Measurements from ENCODE around the gene STS. TPM values are rescaled to one million over a fixed set of nuclear protein-coding genes. Genes with fewer than 3 reads are reported as not detected.

Gene STS
- total RNA-seq, 1 experiment from 2014 or later, result 0.54 TPM

GRCh38 chrX:7109838-7110793 lies 37.4 kb upstream of the STS start:
- H3K9me3 ChIP-seq (ENCODE audit: control insufficient read depth in 1 of 2, insufficient read depth in 1 of 2, low read depth in 1 of 2, low read length in 2 of 2), result no peaks in the 10 kb centered on the region
- H3K4me1 ChIP-seq (ENCODE audit: control insufficient read depth in 1 of 2, insufficient read depth in 2 of 2, low read length in 2 of 2), result peaks cover 0 to 5% of the 10 kb centered on the region in 2 experiments; a peak in 1 of 4 replicates
- H3K9me2 ChIP-seq (ENCODE audit: insufficient read depth), result no peaks in the 10 kb centered on the region
- ChIA-PET CTCF (no interaction called here), RAD21 (ENCODE audit: low non-redundant PET in 1 of 2, low total read pairs in 2 of 2, uncharacterized antibody in 2 of 2, unreplicated experiment in 2 of 2) (no interaction called here), POLR2A (no interaction called here)
- no peak overlapping the region for H3K9ac ChIP-seq (ENCODE audit: low read length)
- H4K20me1 ChIP-seq (ENCODE audit: insufficient read depth), result no peaks in the 10 kb centered on the region
- intact Hi-C loops (cut with micrococcal nuclease), result no loop called here
- no peak overlapping the region for H3K27ac ChIP-seq (ENCODE audit: low read depth, low read length)
- TF ChIP-seq RAD21 (IDR thresholded peaks at IDR 0.05; ENCODE audit: low read depth) (no peak), ZBTB33 (IDR thresholded peaks at IDR 0.05; ENCODE audit: extremely low read depth, insufficient replicate concordance, low read length) (no peak)
- ATAC-seq, result no peak
- H3K79me2 ChIP-seq (ENCODE audit: insufficient read depth, low read length), result peaks cover 2% of the 10 kb centered on the region; the same call in 1 of the 2 replicates
- no peaks in the 10 kb centered on the region for H3K27me3 ChIP-seq (ENCODE audit: insufficient read depth, low read length)
- no TSS peak for BruUV-seq (replicated peaks)
- DNase-seq (ENCODE audit: low read depth, low spot score), result no peak
- no peak overlapping the region for H3K4me3 ChIP-seq (replicated peaks in 1 of 2; ENCODE audit: low read depth in 1 of 2, low read length in 2 of 2)
- no peak overlapping the region for H2AFZ ChIP-seq (ENCODE audit: low read depth, low read length, poor library complexity, severe bottlenecking)
- H3K36me3 ChIP-seq (ENCODE audit: control insufficient read depth in 1 of 2, insufficient read depth in 2 of 2, low read length in 2 of 2), result no peaks in the 10 kb centered on the region
- no peak overlapping the region for H3K4me2 ChIP-seq (ENCODE audit: low read length)

GRCh38 chrX:7110821-7111276 lies 36.7 kb upstream of the STS start:
- H3K36me3 ChIP-seq (ENCODE audit: control insufficient read depth in 1 of 2, insufficient read depth in 2 of 2, low read length in 2 of 2), result no peaks in the 10 kb centered on the region

More at GRCh38 chrX:7110821-7111276, 36.7 kb upstream of the STS start:
- ATAC-seq, result no peak
- Histone ChIP-seq H3K9me3 (ENCODE audit: control insufficient read depth in 1 of 2, insufficient read depth in 1 of 2, low read depth in 1 of 2, low read length in 2 of 2) (no peaks in the 10 kb centered on the region), H2AFZ (ENCODE audit: low read depth, low read length, poor library complexity, severe bottlenecking) (no peak overlapping the region), H4K20me1 (ENCODE audit: insufficient read depth) (no peaks in the 10 kb centered on the region), H3K79me2 (ENCODE audit: insufficient read depth, low read length) (peaks cover 4% of the 10 kb centered on the region; the same call in 1 of the 2 replicates), H3K9ac (ENCODE audit: low read length) (no peak overlapping the region), H3K4me3 (replicated peaks in 1 of 2; ENCODE audit: low read depth in 1 of 2, low read length in 2 of 2) (no peak overlapping the region), H3K4me2 (ENCODE audit: low read length) (no peak overlapping the region), H3K27ac (ENCODE audit: low read depth, low read length) (no peak overlapping the region), H3K4me1 (ENCODE audit: control insufficient read depth in 1 of 2, insufficient read depth in 2 of 2, low read length in 2 of 2) (peaks cover 0 to 5% of the 10 kb centered on the region in 2 experiments; a peak in 1 of 4 replicates), H3K27me3 (ENCODE audit: insufficient read depth, low read length) (no peaks in the 10 kb centered on the region), H3K9me2 (ENCODE audit: insufficient read depth) (no peaks in the 10 kb centered on the region)
- CTCF ChIA-PET, result no interaction called here
- RAD21 ChIA-PET (ENCODE audit: low non-redundant PET in 1 of 2, low total read pairs in 2 of 2, uncharacterized antibody in 2 of 2, unreplicated experiment in 2 of 2), result no interaction called here
- no TSS peak for BruUV-seq (replicated peaks)
- DNase-seq (ENCODE audit: low read depth, low spot score), result no peak
- POLR2A ChIA-PET, result no interaction called here
- intact Hi-C loops (cut with micrococcal nuclease), result no loop called here
- TF ChIP-seq SRF (IDR thresholded peaks at IDR 0.05; ENCODE audit: low read depth), result no peak
- no peak for TF ChIP-seq SP1 (IDR thresholded peaks at IDR 0.05; ENCODE audit: low read depth)
- no peak for TF ChIP-seq MAX (IDR thresholded peaks at IDR 0.05)
- TF ChIP-seq RAD21 (IDR thresholded peaks at IDR 0.05; ENCODE audit: low read depth), result no peak
- TF ChIP-seq EZH2phosphoT487 (IDR thresholded peaks at IDR 0.05; ENCODE audit: borderline replicate concordance), result no peak
- TF ChIP-seq EZH2 (IDR thresholded peaks at IDR 0.05), result no peak
- TF ChIP-seq SIN3A (IDR thresholded peaks at IDR 0.05; ENCODE audit: low read depth), result no peak
